ENCODE results near the gene HOMER2.

Gene HOMER2

GRCh38 chr15:82862886-82863285 is 89.6 kb downstream of the HOMER2 start:
- DNase-seq (ENCODE audit: low read depth in 2 of 2), result no peak

- DNase-seq (ENCODE audit: low read depth in 2 of 2), result no peak
Measured at GRCh38 chr15:82858932-82859331, 93.6 kb downstream of the HOMER2 start.

- DNase-seq (ENCODE audit: low read depth in 2 of 2), result no peak
Measured at GRCh38 chr15:82856397-82857170, 95.9 kb downstream of the HOMER2 start.

GRCh38 chr15:82855286-82856100 is 97.0 kb downstream of the HOMER2 start:
- DNase-seq (ENCODE audit: low read depth in 2 of 2), result no peak

GRCh38 chr15:82854554-82854953 is 98.0 kb downstream of the HOMER2 start:
- no peak for DNase-seq (ENCODE audit: low read depth in 2 of 2)

- no peak for DNase-seq (ENCODE audit: low read depth in 2 of 2)
Measured at GRCh38 chr15:82852941-82853561, 99.5 kb downstream of the HOMER2 start.

GRCh38 chr15:82851981-82852511 is 100.5 kb downstream of the HOMER2 start:
- no peak for DNase-seq (ENCODE audit: low read depth in 2 of 2)

GRCh38 chr15:82851306-82851850 is 101.1 kb downstream of the HOMER2 start:
- DNase-seq (ENCODE audit: low read depth in 2 of 2), result no peak

GRCh38 chr15:82850731-82851130 is 101.8 kb downstream of the HOMER2 start:
- no peak for DNase-seq (ENCODE audit: low read depth in 2 of 2)

- DNase-seq (ENCODE audit: low read depth in 2 of 2), result no peak
Measured at GRCh38 chr15:82849556-82850512, 102.7 kb downstream of the HOMER2 start.

- no peak for DNase-seq (ENCODE audit: low read depth in 2 of 2)
Measured at GRCh38 chr15:82848241-82848993, 104.1 kb downstream of the HOMER2 start.

- no peak for DNase-seq (ENCODE audit: low read depth in 2 of 2)
Measured at GRCh38 chr15:82847703-82848102, 104.8 kb downstream of the HOMER2 start.

GRCh38 chr15:82846621-82847020 is 105.9 kb downstream of the HOMER2 start:
- no peak for DNase-seq (ENCODE audit: low read depth in 2 of 2)

GRCh38 chr15:82845686-82846085 is 106.8 kb downstream of the HOMER2 start:
- no peak for DNase-seq (ENCODE audit: low read depth in 2 of 2)

- DNase-seq (ENCODE audit: low read depth in 2 of 2), result no peak
Measured at GRCh38 chr15:82843566-82843965, 109.0 kb downstream of the HOMER2 start.

- DNase-seq (ENCODE audit: low read depth in 2 of 2), result no peak
Measured at GRCh38 chr15:82840166-82840565, 112.4 kb downstream of the HOMER2 start.

GRCh38 chr15:82839136-82839535 is 113.4 kb downstream of the HOMER2 start:
- DNase-seq (ENCODE audit: low read depth in 2 of 2), result no peak

- DNase-seq (ENCODE audit: low read depth in 2 of 2), result no peak
Measured at GRCh38 chr15:82838096-82838735, 114.3 kb downstream of the HOMER2 start.

- DNase-seq (ENCODE audit: low read depth in 2 of 2), result no peak
Measured at GRCh38 chr15:82835391-82835917, 117.1 kb downstream of the HOMER2 start.

- no peak for DNase-seq (ENCODE audit: low read depth in 2 of 2)
Measured at GRCh38 chr15:82833362-82833682, 119.2 kb downstream of the HOMER2 start.
